HG02870 (cell line): Measurements from ENCODE around the gene CCDC183.
A peak's percentile ranks its signal among the peaks of the same experiment; 100 is the strongest.
"Not testable (repeated sequence)": the region's sequence is repeated elsewhere in the genome, so short reads cannot be mapped to it uniquely, and the experiment has no call there.

Source experiments
- ATAC-seq: cut with Tn5 transposase; IDR thresholded peaks from one replicate; pipeline ENCODE4 v1.9.1; 2021; ENCODE audit warnings: mild to moderate bottlenecking, moderate library complexity; ENCODE audit not compliant: unreplicated experiment

CCDC183 gene

DNA sequence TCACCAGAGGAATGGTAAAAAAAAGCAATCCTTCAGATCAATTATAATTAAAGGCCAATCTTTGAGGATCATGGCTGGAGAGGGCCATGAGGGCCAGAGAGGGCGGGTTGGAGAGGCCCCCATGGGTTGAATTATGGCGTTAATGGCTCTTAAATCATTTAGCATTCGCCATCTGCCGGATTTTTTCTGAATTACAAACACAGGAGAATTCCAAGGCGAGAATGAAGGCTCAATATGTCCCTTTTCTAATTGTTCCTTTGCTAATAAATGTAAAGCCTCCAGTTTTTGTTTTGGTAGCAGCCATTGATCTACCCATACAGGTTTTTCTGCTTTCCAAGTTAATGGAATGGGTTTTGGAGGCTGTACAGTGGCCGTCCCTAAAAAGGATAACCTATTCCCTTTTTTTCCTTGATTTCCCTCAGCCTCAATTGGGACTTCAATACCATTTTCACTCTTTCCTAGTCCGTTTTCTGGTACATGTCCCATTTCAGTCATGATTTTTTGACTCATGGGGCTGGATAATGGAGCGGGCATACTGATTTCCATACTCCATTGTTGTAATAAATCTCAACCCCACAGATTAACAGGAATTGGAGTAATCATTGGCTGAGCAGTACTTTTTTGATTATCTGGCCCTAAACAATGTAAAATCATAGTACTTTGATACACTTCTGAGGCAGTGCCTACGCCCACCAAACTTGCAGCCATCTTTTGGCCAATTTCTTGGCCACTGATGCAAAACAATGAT is 11.7 kb upstream of the CCDC183 start:
- no peak for ATAC-seq

- ATAC-seq: no peak
Observed at GRCh38 chr9:136784997-136785361, 11.2 kb upstream of the CCDC183 start.

GRCh38 chr9:136785565-136786355 is 10.4 kb upstream of the CCDC183 start:
- ATAC-seq: not testable (repeated sequence)

DNA sequence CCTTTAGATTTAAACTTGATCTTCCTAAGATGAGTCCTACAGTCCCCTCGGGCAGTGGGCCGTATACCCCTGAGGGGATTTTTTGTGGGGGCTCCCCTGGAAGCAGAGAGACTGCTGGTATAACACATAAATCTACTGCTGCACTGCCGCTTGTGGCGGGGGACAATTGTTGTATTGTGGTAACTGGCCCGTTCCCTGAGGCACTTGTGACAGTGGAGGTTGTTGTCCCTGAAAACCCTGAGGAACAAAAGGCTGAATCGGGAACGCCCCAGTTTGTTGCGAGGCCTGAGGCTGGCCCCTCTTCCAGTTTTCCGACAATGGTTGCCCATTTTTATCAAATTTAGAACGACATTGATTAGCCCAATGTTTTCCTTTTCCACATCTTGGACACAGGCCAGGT is 9.7 kb upstream of the CCDC183 start:
- no peak for ATAC-seq

DNA sequence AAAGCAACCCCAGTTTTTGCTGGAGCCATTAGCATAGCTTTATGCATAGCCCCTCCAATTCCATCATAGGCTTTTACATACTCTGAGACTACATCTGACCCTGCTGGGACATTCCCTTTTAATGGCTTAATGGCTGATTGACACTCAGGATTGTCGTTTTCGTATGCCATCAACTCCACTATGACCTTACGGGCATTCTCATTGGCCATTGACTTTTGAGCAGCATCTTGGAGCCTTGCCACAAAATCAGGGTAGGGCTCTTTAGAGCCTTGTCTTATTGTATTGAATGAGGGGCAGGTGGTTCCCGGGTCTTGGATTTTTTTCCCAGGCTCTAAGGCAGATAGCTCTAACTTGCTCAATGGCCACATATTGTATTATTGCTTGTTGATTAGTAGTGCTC is 9.2 kb upstream of the CCDC183 start:
- ATAC-seq: not testable (repeated sequence)

DNA sequence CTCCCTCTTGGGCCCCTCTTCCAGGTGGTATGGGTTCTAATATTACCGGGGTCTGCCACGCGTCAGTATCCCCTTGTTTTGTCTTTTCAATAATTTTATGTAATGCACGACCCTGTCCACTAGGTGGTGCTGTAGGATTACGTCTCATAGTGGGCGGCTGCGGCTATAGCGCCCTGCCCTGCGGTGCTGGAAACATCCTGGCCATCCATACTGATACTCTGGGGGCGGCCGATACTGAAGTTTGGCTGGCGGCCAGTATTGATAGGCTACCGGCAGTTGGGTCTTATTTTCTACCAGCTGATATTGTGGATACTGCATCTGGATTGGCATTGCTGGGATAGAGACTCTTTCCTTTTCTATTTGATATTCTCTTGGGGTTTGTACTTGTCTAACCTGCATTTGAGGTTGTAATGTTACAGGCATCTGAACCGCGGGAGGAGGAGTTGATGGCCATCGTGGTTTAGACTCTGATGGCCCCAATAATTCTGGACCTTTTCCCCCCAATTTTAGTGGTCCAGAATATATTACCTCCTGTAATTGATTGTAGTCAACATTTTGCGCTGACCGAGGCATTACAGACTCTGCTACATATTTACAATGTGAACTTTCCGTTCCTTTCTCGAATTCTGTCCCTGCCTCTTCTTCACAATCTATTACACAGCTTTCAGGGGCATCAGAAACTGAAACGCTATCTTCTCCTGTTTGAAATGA is 8.3 kb upstream of the CCDC183 start:
- no peak for ATAC-seq

DNA sequence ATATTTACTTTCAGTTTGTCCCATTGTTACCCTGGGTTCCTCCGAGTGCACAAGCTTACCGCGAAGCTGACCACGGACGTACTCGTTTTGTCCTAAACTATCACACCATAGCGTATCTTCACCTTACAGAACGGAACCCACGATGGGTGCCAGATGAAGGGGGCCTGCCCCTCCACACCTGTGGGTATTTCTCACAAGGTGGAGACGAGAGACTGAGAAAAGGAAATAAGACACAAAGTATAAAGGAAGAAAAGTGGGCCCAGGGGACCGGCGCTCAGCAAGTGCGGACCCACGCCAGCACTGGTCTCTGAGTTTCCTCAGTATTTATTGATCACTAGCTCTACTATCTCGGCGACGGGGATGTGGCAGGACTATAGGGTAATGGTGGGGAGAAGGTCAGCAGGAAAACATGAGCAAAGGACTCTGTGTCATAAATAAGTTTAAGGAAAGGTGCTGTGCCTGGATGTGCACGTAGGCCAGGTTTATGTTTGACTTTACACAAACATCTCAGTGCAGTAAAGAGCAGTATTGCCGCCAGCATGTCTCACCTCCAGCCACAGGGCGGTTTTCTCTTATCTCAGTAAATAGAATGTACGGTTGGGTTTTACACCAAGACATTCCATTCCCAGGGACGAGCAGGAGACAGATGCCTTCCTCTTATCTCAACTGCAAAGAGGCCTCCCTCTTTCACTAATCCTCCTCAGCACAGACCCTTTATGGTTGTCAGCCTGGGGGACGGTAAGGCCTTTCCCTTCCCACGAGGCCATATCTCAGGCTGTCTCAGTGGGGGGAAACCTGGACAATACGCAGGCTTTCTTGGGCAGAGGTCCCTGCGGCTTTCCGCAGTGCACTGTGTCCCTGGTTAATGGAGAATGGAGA is 7.3 kb upstream of the CCDC183 start:
- ATAC-seq: not testable (repeated sequence)

DNA sequence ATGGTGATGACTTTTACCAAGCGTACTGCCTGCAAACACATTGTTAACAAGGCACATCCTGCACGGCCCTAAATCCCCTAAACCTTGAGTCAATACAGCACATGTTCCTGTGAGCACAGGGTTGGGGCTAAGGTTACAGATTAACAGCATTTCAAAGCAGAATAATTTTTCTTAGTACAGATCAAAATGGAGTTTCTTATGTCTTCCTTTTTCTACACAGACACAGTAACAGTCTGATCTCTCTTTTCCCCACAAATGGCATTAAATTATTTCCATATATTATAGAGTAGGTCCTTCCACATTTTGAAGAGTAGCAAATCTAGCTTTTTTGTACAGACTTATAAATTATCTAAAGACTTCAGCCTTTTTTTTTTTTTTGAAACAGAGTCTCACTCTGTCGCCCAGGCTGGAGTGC is 6.6 kb upstream of the CCDC183 start:
- no peak for ATAC-seq

DNA sequence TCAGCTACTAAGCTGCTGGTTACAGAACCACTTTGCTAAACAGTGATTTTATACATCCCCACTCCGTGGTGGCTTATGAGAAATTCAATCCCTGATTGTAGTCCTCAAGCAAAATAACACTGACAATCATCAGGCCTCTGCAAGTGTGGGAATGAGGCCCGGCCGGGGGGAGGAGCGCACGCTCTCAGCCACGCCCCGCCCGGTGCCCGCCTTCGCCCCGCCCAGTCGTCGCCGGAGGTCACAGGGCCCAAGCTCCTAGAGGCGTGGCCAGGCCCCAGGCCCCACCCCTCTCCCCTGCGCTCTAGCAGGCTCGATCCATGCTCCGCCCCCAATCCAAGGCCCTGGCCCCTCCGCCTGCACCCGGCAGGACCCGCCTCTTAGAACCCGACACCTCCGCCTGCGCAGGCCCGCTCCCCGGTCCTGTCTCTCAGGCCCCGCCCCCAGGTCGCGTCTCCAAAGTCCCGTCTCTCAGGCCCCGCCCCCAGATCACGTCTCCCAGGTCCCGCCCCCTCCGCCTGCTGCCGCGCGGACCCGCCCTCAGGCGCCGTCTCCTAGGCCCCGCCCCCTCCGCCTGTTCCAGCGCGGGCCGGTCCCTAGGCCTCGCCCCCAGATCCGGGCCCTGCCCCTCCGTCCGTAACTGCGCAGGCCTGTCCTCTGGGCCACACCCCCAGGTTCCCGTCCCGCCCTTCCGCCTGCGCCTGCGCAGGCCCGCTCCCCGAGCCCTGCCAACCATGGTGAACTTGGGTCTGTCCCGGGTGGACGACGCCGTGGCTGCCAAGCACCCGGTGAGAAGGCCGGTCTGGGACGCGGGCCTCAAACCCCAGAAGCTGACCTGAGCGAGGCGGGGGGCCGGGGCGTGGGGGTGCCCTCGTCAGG is 5.3 kb upstream of the CCDC183 start, which contains the start of gene TMEM141:
TMEM141 (plus strand) TSS at position 705 of the 876 bp plus-strand sequence; CDS start at position 732, 27 bp downstream.
- ATAC-seq: peak; percentile 78

GRCh38 chr9:136791516-136792276 is 4.4 kb upstream of the CCDC183 start:
- no peak for ATAC-seq

- ATAC-seq: no peak
Observed at GRCh38 chr9:136792321-136793085, 3.6 kb upstream of the CCDC183 start.

DNA sequence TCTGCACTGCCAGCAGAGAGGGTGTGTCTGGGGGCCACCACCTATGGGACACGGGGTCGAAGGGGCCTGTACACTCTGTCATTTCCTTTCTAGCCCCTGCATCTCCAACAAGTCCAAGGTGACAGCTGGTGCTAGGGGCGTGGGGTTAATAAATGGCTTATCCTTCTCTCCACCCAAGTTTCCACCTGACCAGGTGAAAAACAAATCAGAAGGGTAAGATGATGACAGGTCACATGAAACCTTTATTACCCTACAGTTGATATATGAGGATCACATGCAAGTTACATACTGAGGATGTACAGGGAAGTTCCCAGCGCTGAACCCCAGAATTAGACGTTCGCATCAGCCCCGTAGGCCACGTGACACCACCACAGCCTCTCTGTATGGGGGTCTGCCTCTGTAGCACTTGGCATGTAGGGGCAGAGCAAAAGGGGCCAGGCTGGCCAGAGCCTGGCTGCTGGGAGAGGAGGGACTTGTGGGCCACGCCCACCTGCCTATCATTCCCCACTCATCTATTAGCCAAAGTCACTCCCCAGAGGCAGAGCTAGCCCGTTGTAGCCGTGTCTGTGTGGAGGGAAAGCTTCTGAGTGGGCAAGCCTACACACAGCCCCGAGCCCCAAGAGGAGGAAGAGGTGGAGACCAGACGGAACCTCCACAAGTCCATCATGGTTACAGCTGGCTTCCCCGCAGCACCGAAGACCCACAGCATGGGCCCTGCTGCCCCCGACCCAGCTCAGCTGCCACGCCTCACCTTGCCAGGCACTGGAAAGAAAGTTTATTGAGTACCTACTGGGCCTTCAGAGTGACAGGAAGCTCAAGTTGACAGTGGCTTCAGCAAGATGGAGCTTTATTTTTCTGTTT is 2.8 kb upstream of the CCDC183 start:
- no peak for ATAC-seq

GRCh38 chr9:136794281-136794999 is 1.7 kb upstream of the CCDC183 start:
- ATAC-seq: no peak

- no peak for ATAC-seq
Observed at GRCh38 chr9:136795000-136795348, 1.2 kb upstream of the CCDC183 start.

DNA sequence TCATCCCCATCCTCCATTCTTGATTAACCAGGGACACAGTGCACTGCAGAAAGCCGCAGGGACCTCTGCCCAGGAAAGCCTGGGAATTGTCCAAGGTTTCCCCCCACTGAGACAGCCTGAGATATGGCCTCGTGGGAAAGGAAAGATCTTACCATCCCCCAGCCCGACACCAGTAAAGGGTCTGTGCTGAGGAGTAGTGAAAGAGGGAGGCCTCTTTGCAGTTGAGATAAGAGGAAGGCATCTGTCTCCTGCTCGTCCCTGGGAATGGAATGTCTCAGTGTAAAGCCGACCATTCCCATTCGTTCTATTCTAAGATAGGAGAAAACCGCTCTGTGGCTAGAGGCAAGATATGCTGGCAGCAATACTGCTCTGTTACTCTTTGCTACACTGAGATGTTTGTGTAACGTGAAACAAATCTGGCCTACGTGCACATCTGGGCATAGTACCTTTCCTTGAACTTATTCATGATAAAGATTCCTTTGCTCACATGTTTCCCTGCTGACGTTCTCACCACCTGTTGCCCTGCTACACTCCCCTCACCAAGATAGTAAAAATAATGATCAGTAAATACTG is 723 bp downstream of the CCDC183 start:
- not testable (repeated sequence) for ATAC-seq

DNA sequence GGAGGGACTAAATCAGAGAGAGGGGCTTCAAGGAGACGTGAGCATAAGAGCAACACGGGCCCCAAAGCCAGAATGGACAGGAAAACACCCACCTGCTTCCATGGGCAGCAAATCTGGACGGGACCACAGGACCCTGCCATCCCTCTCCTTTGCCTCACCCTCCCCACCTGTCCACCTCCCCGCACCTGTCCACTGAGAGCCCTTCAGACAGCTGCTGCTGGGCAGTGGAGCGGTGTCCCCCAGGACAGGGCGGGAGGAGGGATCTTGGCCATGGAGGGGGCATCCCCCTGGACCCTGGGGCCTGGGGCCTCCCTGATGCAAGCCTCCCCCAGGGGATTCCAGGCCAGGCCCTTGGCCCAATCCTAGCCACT is 2.6 kb downstream of the CCDC183 start:
- no peak for ATAC-seq
